Body of pancreas (tissue), 4 donors: Measurements from ENCODE around the gene CDA. TPM values are rescaled to one million over a fixed set of nuclear protein-coding genes. Genes with fewer than 3 reads are reported as not detected.

Experiments
- ATAC-seq: fragments of 150-250 bp; one replicate; pipeline ENCODE4 v1.9.1; 2016
- DNase-seq, 4 donors: peaks; one replicate each; pipeline ENCODE4 v3.0.0-alpha.2; 2019
- H3K27ac ChIP-seq, 4 donors: fragments of 200-600 bp; sonication (generic); 1 replicate in 3 of 4; 2 replicates in 1 of 4; pipeline versions ENCODE4 v1.5.1 to v1.6.1; 2016 to 2019; ENCODE audit warnings: mild to moderate bottlenecking in 1 of 4, mixed read lengths in 1 of 4, moderate library complexity in 1 of 4
- H3K27me3 ChIP-seq, 2 donors: fragments of 200-600 bp; sonication (generic); one replicate each; pipeline ENCODE4 v1.6.0; 2016; ENCODE audit warnings: mild to moderate bottlenecking in 1 of 2
- H3K36me3 ChIP-seq, 2 donors: fragments of 200-600 bp; sonication (generic); replicated peaks in 1 of 2; 2 replicates each; pipeline ENCODE4 v1.5.1; 2016; ENCODE audit warnings: low read depth in 2 of 2; ENCODE audit not compliant: insufficient read depth in 1 of 2
- H3K4me1 ChIP-seq: fragments of 200-600 bp; sonication (generic); one replicate; pipeline ENCODE4 v1.6.0; 2016
- H3K4me3 ChIP-seq, 2 donors: fragments of 200-600 bp; sonication (generic); 1 replicate in 1 of 2; 2 replicates in 1 of 2; pipeline ENCODE4 v1.5.1; 2016 to 2019
- H3K9me3 ChIP-seq, 3 donors: fragments of 200-600 bp; sonication (generic); 1 replicate in 2 of 3; 2 replicates in 1 of 3; pipeline ENCODE4 v1.5.1; 2016
- POLR2A ChIP-seq, 3 donors: fragments of 450-650 bp; IDR thresholded peaks; one replicate each; pipeline ENCODE4 v1.6.1; 2016; ENCODE audit warnings: antibody characterized with exemption in 3 of 3, mild to moderate bottlenecking in 2 of 3
- WGBS, 2 donors: methylation state at CpG; one replicate each; pipeline ENCODE4 v1.1.5; 2017; 5-methylcytosine and 5-hydroxymethylcytosine counted together
- intact Hi-C: fragments of 100-400 bp; cut with DNase I; formaldehyde crosslinking; loops from one replicate; pipeline ENCODE4 v1.15.1; 2023
- total RNA-seq, 2 donors: library from RNA; depleted of rRNA; stranded (reverse); fragments of >200 nt; gene quantifications; one replicate each; pipeline ENCODE4 v1.1.0, GENCODE V29; 2016
- TF ChIP-seq, protein P1 (sequence below), 7 experiments: fragments of 450-650 bp in 4 of 7; fragments of 200-600 bp in 3 of 7; sonication (generic) in 3 of 7; IDR thresholded peaks; one replicate each; pipeline ENCODE4 v1.5.1; 2016 to 2019; ENCODE audit warnings: antibody characterized with exemption in 7 of 7

The CDA gene
- total RNA-seq, 2 donors from 2014 or later: not detected

GRCh38 chr1:20596106-20596505 lies 7.2 kb downstream of the CDA start:
- H3K4me1 ChIP-seq: no peaks in the 10 kb centered on the region
- H3K36me3 ChIP-seq: no peaks in the 10 kb centered on the region
- H3K27me3 ChIP-seq: no peaks in the 10 kb centered on the region
- H3K27ac ChIP-seq: no peak overlapping the region
- H3K4me3 ChIP-seq: no peak overlapping the region
- TF ChIP-seq, protein P1, sequence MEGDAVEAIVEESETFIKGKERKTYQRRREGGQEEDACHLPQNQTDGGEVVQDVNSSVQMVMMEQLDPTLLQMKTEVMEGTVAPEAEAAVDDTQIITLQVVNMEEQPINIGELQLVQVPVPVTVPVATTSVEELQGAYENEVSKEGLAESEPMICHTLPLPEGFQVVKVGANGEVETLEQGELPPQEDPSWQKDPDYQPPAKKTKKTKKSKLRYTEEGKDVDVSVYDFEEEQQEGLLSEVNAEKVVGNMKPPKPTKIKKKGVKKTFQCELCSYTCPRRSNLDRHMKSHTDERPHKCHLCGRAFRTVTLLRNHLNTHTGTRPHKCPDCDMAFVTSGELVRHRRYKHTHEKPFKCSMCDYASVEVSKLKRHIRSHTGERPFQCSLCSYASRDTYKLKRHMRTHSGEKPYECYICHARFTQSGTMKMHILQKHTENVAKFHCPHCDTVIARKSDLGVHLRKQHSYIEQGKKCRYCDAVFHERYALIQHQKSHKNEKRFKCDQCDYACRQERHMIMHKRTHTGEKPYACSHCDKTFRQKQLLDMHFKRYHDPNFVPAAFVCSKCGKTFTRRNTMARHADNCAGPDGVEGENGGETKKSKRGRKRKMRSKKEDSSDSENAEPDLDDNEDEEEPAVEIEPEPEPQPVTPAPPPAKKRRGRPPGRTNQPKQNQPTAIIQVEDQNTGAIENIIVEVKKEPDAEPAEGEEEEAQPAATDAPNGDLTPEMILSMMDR (IDR thresholded peaks at IDR 0.05): no peak
- TF ChIP-seq POLR2A (IDR thresholded peaks at IDR 0.05): no peak
- ATAC-seq (no peak), DNase-seq (no peak)
- intact Hi-C loops: no loop called here
- H3K9me3 ChIP-seq: no peaks in the 10 kb centered on the region
- 34 to 47% methylated on average over 6 of the region's 6 CpGs for WGBS, 2 donors

GRCh38 chr1:20597650-20598049 lies 8.8 kb downstream of the CDA start:
- WGBS, 2 donors: 62 to 66% methylated on average over 3 of the region's 3 CpGs
- H3K9me3 ChIP-seq: no peaks in the 10 kb centered on the region
- DNase-seq: no peak
- no peaks in the 10 kb centered on the region for H3K36me3 ChIP-seq
- no peaks in the 10 kb centered on the region for H3K27me3 ChIP-seq
- intact Hi-C loops: no loop called here
- no peak for TF ChIP-seq POLR2A (IDR thresholded peaks at IDR 0.05)
- TF ChIP-seq, protein P1 (IDR thresholded peaks at IDR 0.05): no peak
- no peak overlapping the region for H3K4me3 ChIP-seq
- ATAC-seq: no peak
- peak overlapping the region in 1 of 4 donors; percentile 23 for H3K27ac ChIP-seq
- H3K4me1 ChIP-seq: no peaks in the 10 kb centered on the region

DNA sequence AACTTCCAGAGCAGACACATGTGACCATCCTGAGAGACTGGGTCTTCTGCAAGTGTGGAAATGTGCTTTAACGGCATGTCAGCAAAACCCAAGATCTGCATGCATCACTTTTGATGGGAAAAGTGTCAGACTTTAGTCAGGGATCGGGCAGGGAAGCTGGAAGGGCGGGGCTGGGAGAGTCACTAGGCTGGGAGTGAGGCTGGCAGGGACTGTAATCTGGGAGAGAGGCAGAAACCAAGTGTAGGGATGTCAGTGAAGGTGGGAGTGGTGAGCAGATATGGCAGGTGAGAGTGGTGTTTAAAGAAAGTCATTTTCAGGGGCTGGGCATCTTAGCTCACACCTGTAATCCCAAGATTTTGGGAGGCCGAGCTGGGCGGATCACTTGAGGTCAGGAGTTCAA lies 11.3 kb downstream of the CDA start:
- Histone ChIP-seq H3K4me1 (no peaks in the 10 kb centered on the region), H3K27ac (no peak overlapping the region), H3K27me3 (no peaks in the 10 kb centered on the region), H3K36me3 (no peaks in the 10 kb centered on the region), H3K9me3 (no peaks in the 10 kb centered on the region), H3K4me3 (no peak overlapping the region)
- TF ChIP-seq, protein P1 (IDR thresholded peaks at IDR 0.05): no peak
- no peak for TF ChIP-seq POLR2A (IDR thresholded peaks at IDR 0.05)
- intact Hi-C loops: no loop called here
- ATAC-seq (no peak), DNase-seq (no peak)
- WGBS, 2 donors: 81% methylated on average over 5 of the region's 5 CpGs

DNA sequence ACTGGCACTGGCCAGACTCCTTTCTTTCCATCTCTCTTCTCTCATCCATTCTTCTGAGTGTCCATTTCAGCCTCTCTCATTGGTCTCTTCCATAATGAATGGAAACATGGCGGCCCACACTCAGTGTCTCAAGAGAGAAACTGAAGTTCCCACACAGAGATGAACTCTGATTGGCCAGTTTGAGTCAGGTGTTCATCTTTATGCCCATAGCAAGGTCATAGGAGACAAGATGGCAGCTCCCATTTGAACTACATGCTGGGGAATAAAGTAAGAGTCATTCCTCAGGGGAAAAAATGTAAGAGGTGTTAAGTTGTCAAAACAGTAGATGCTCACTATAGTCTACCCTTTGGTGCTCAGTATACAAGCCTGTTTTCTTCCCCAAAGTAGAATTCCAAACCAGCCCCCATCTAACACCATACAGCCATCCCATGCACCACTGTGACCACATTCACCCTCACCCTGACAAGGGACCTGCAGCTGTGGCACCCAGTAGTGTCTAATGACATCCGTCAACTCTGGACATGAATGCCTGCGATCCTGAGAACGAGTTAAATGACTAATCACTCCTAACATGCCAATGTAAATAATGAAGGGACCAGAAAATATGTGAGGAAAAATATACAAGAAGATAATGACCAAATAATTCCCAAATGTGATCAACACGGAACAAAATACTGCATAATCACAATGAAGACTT lies 12.4 kb downstream of the CDA start:
- TF ChIP-seq, protein P1 (IDR thresholded peaks at IDR 0.05): no peak
- no peak for TF ChIP-seq POLR2A (IDR thresholded peaks at IDR 0.05)
- ATAC-seq: no peak
- no peaks in the 10 kb centered on the region for H3K9me3 ChIP-seq
- no peaks in the 10 kb centered on the region for H3K36me3 ChIP-seq
- no peak overlapping the region for H3K27ac ChIP-seq
- H3K4me3 ChIP-seq: no peak overlapping the region
- H3K4me1 ChIP-seq: no peaks in the 10 kb centered on the region
- intact Hi-C loops: no loop called here
- no peak for DNase-seq
- WGBS, 2 donors: 40 to 41% methylated on average over 5 of the region's 5 CpGs
- no peaks in the 10 kb centered on the region for H3K27me3 ChIP-seq

GRCh38 chr1:20602851-20603450 lies 14.1 kb downstream of the CDA start:
- Histone ChIP-seq H3K9me3 (no peaks in the 10 kb centered on the region), H3K27ac (no peak overlapping the region), H3K4me1 (no peaks in the 10 kb centered on the region), H3K27me3 (no peaks in the 10 kb centered on the region), H3K4me3 (no peak overlapping the region), H3K36me3 (no peaks in the 10 kb centered on the region)
- DNase-seq: no peak
- intact Hi-C loops: no loop called here
- TF ChIP-seq, protein P1 (IDR thresholded peaks at IDR 0.05): no peak
- no peak for TF ChIP-seq POLR2A (IDR thresholded peaks at IDR 0.05)
- 66 to 73% methylated on average over 4 of the region's 4 CpGs for WGBS, 2 donors
- ATAC-seq: no peak
